ENCODE data around the gene FAM117A. TPM values are rescaled to one million over a fixed set of nuclear protein-coding genes. Genes with fewer than 3 reads are reported as not detected.

FAM117A gene
- total and polyA plus RNA-seq, 2 of the 8 experiments (the other 6 are each of a cell fraction or from before 2014, with no cell fraction given), result 28.4 to 45.7 TPM

GRCh38 chr17:49680314-49680713, 83.6 kb downstream of the FAM117A start:
- H3K4me3 ChIP-seq (ENCODE audit: extremely low read depth in 1 of 4, insufficient read depth in 2 of 4, low read depth in 3 of 4, low read length in 4 of 4), result no peak overlapping the region
- H2BK12ac ChIP-seq (ENCODE audit: low read depth, low read length), result no peak overlapping the region
- 84% methylated on average over 6 of the region's 6 CpGs; no CpG with 5 or more reads in 1 of the 2 experiments for WGBS, 2 experiments (ENCODE audit: extremely low coverage in 1 of 2, insufficient coverage in 1 of 2, insufficient read length in 1 of 2, insufficient replicate concordance in 2 of 2, low coverage in 1 of 2, low lambda C conversion rate in 2 of 2, missing lambda C conversion rate in 1 of 2)
- H4K8ac ChIP-seq (ENCODE audit: extremely low read depth, insufficient read depth, low read length), result no peak overlapping the region
- FAIRE-seq (no peak), DNase-seq (ENCODE audit: low read depth in 1 of 2, low spot score in 2 of 2) (no peak)
- H2BK20ac ChIP-seq (ENCODE audit: low read length), result no peak overlapping the region
- no peak overlapping the region for H3K4me2 ChIP-seq (ENCODE audit: insufficient read depth in 1 of 2, low read depth in 2 of 2, low read length in 2 of 2)
- no peaks in the 10 kb centered on the region; a peak in 1 of 7 replicates for H3K4me1 ChIP-seq (replicated peaks in 1 of 4; ENCODE audit: control insufficient read depth in 3 of 4, insufficient read depth in 4 of 4, low read length in 3 of 4)
- H4K5ac ChIP-seq (ENCODE audit: insufficient read length, low read depth, low read length), result no peak overlapping the region
- no peak overlapping the region for H2AFZ ChIP-seq (ENCODE audit: low read length)
- no peak overlapping the region for H3K56ac ChIP-seq (replicated peaks; ENCODE audit: insufficient read length, low read depth, low read length)
- H4K20me1 ChIP-seq (replicated peaks in 1 of 2; ENCODE audit: control insufficient read depth in 1 of 2, insufficient read depth in 2 of 2, low read length in 2 of 2), result no peaks in the 10 kb centered on the region
- peaks cover 3% of the 10 kb centered on the region; the same call in 1 of the 2 replicates for H3K79me1 ChIP-seq (ENCODE audit: low read depth, low read length)
- no peak overlapping the region for H2AK5ac ChIP-seq (ENCODE audit: low read depth, low read length)
- H2BK15ac ChIP-seq (ENCODE audit: low read length), result no peak overlapping the region
- H3K27ac ChIP-seq (ENCODE audit: low read depth, low read length), result no peak overlapping the region
- peaks cover 5% of the 10 kb centered on the region; the same call in 1 of the 2 replicates for H3K23me2 ChIP-seq (ENCODE audit: low read depth, low read length)
- POLR2A ChIA-PET (ENCODE audit: partially characterized antibody), result interaction anchor here (0.6 to 0.8 kb wide), 2 partner anchors 16 to 445 kb away, joined by 3 read pairs; no protein-coding TSS in a partner anchor
- H3K79me2 ChIP-seq (ENCODE audit: control insufficient read depth in 1 of 2, insufficient read depth in 2 of 2, low read length in 2 of 2), result peaks cover 6 to 20% of the 10 kb centered on the region in 2 experiments
- H2BK120ac ChIP-seq (replicated peaks; ENCODE audit: low read depth, low read length), result no peak overlapping the region
- no peak overlapping the region for H2BK5ac ChIP-seq (ENCODE audit: low read depth, low read length)
- H3K27me3 ChIP-seq (replicated peaks in 1 of 4; ENCODE audit: control insufficient read depth in 3 of 4, extremely low read depth in 1 of 4, insufficient read depth in 3 of 4, low read length in 3 of 4), result peaks cover 0 to 2% (median 0%) of the 10 kb centered on the region in 4 experiments; a peak in 2 of 7 replicates
- no peak overlapping the region for H3K18ac ChIP-seq (ENCODE audit: extremely low read depth, low read length)
- no peak overlapping the region for H4K91ac ChIP-seq (replicated peaks; ENCODE audit: insufficient read length, low read length)
- H3K14ac ChIP-seq (ENCODE audit: insufficient read length), result no peak overlapping the region
- H3K23ac ChIP-seq (ENCODE audit: insufficient read length), result no peak overlapping the region
- no peak overlapping the region for H3K9ac ChIP-seq (replicated peaks in 1 of 4; ENCODE audit: extremely low read depth in 1 of 4, low read depth in 3 of 4, low read length in 3 of 4)
- H3K4ac ChIP-seq (replicated peaks; ENCODE audit: insufficient read length, low read depth, low read length), result no peak overlapping the region
- no peaks in the 10 kb centered on the region; a peak in 2 of 4 replicates for H3K9me3 ChIP-seq (ENCODE audit: insufficient read depth in 2 of 2, low read depth in 1 of 2, low read length in 1 of 2)
- H3K36me3 ChIP-seq (ENCODE audit: control insufficient read depth in 2 of 4, insufficient read depth in 4 of 4, low read length in 3 of 4), result no peaks in the 10 kb centered on the region; a peak in 1 of 8 replicates
- CTCF ChIA-PET (ENCODE audit: partially characterized antibody), result interaction anchor here (1.0 to 3.3 kb wide), 2 partner anchors 16 to 245 kb away, joined by 3 to 13 read pairs; no protein-coding TSS in a partner anchor
- TF ChIP-seq BRCA1 (IDR thresholded peaks at IDR 0.05; ENCODE audit: low read depth, low read length) (no peak), KDM1A (IDR thresholded peaks at IDR 0.05; ENCODE audit: borderline replicate concordance, low read length) (no peak), RBBP5 (IDR thresholded peaks at IDR 0.05; ENCODE audit: borderline replicate concordance, low read depth, low read length) (no peak), USF2 (IDR thresholded peaks at IDR 0.05; ENCODE audit: low read length) (no peak), SIRT6 (IDR thresholded peaks at IDR 0.05; ENCODE audit: low read length) (no peak), KDM4A (IDR thresholded peaks at IDR 0.05; ENCODE audit: low read depth, low read length, severe bottlenecking) (no peak), CTBP2 (IDR thresholded peaks at IDR 0.05; ENCODE audit: borderline replicate concordance, insufficient read depth, insufficient read length, low read length) (no peak), JUND (IDR thresholded peaks at IDR 0.05; ENCODE audit: low read length) (no peak), E2F6 (IDR thresholded peaks at IDR 0.05) (no peak), ATF2 (IDR thresholded peaks at IDR 0.05; ENCODE audit: low read length) (no peak)

Data from H1 (cell line).